ENCODE measurements around the gene ZBTB44.

DNA sequence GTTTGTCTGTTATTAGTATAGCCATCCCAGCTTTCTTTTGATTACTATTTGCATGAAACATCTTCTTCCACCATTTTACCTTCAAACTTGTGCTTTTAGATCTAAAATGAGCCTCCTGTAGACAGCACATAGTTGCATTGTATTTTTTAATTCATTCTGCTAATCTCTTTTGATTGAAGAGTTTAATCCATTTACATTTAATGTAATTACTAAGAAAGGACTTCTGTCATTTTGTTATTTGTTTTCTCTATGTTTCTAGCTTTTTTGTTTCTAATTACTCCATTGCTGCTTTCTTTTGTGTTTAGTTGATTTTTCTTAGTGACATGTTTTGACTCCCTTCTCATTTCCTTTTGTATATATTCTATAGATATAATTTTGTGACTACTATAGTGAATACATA, 43.7 kb upstream of the ZBTB44 start:
- TF ChIP-seq, protein P1, sequence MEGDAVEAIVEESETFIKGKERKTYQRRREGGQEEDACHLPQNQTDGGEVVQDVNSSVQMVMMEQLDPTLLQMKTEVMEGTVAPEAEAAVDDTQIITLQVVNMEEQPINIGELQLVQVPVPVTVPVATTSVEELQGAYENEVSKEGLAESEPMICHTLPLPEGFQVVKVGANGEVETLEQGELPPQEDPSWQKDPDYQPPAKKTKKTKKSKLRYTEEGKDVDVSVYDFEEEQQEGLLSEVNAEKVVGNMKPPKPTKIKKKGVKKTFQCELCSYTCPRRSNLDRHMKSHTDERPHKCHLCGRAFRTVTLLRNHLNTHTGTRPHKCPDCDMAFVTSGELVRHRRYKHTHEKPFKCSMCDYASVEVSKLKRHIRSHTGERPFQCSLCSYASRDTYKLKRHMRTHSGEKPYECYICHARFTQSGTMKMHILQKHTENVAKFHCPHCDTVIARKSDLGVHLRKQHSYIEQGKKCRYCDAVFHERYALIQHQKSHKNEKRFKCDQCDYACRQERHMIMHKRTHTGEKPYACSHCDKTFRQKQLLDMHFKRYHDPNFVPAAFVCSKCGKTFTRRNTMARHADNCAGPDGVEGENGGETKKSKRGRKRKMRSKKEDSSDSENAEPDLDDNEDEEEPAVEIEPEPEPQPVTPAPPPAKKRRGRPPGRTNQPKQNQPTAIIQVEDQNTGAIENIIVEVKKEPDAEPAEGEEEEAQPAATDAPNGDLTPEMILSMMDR (IDR thresholded peaks at IDR 0.05), result no peak
- TF ChIP-seq POLR2A (IDR thresholded peaks at IDR 0.05), result no peak
